ENCODE measurements around the gene DMBX1. TPM values are rescaled to one million over a fixed set of nuclear protein-coding genes. Genes with fewer than 3 reads are reported as not detected.
A peak's percentile ranks its signal among the peaks of the same experiment; 100 is the strongest.

Gene DMBX1
- total RNA-seq, 4 donors from 2014 or later = not detected

DNA sequence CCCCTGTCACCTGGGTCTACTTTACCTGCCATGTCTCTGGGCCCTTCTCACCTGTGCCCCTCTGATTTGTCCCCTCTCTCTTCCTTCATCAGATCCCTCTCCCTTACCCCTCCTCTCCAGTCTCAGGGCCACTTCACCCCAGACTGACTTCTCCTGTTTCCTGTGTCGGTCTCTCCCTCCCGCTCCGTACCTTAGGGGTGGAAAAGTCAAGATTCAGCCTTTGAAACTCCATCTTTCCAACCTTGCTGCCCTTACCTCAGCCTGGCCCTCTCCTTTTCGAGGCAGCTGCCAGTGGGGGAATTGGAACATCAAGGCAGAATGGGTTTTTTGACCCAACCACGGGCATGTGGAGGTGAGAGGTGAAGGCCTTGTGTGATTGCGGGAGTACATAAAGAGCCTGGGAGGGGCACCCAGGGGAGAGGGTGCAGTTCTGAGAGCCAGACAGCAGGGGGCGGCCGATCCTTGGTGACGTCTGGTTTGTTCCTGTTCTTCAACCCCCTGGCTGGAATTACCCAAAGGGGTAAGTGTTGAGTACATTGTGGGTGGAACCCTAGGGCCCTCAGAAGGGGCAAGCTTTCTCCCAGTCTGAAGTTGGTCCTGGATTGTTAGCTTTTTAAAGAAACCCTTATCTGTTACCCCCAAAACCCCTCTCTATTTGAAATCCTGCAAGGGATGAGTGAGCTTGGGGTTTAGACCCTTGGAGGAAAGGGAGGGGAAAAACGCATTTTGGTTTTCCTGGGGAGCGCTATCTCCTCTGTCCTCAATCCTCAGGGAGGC, 12.3 kb upstream of the DMBX1 start:
- Histone ChIP-seq H3K9me3 (no peaks in the 10 kb centered on the region), H3K36me3 (no peaks in the 10 kb centered on the region), H3K27ac (no peak overlapping the region), H3K4me3 (replicated peaks in 1 of 3) (no peak overlapping the region), H3K4me1 (no peaks in the 10 kb centered on the region), H3K27me3 (no peaks in the 10 kb centered on the region)
- intact Hi-C loops (cut with DNase I) = loop anchor here (10.0 kb wide), 1 partner anchor 247 kb away; no protein-coding TSS in a partner anchor
- no peak for TF ChIP-seq POLR2A (IDR thresholded peaks at IDR 0.05)
- TF ChIP-seq, protein P1, sequence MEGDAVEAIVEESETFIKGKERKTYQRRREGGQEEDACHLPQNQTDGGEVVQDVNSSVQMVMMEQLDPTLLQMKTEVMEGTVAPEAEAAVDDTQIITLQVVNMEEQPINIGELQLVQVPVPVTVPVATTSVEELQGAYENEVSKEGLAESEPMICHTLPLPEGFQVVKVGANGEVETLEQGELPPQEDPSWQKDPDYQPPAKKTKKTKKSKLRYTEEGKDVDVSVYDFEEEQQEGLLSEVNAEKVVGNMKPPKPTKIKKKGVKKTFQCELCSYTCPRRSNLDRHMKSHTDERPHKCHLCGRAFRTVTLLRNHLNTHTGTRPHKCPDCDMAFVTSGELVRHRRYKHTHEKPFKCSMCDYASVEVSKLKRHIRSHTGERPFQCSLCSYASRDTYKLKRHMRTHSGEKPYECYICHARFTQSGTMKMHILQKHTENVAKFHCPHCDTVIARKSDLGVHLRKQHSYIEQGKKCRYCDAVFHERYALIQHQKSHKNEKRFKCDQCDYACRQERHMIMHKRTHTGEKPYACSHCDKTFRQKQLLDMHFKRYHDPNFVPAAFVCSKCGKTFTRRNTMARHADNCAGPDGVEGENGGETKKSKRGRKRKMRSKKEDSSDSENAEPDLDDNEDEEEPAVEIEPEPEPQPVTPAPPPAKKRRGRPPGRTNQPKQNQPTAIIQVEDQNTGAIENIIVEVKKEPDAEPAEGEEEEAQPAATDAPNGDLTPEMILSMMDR (IDR thresholded peaks at IDR 0.05) = peak; percentile 84 to 97 (median 92)
- peak; percentile 72 to 73 for DNase-seq
- WGBS, 2 donors = 32 to 36% methylated on average over 11 of the region's 11 CpGs

DNA sequence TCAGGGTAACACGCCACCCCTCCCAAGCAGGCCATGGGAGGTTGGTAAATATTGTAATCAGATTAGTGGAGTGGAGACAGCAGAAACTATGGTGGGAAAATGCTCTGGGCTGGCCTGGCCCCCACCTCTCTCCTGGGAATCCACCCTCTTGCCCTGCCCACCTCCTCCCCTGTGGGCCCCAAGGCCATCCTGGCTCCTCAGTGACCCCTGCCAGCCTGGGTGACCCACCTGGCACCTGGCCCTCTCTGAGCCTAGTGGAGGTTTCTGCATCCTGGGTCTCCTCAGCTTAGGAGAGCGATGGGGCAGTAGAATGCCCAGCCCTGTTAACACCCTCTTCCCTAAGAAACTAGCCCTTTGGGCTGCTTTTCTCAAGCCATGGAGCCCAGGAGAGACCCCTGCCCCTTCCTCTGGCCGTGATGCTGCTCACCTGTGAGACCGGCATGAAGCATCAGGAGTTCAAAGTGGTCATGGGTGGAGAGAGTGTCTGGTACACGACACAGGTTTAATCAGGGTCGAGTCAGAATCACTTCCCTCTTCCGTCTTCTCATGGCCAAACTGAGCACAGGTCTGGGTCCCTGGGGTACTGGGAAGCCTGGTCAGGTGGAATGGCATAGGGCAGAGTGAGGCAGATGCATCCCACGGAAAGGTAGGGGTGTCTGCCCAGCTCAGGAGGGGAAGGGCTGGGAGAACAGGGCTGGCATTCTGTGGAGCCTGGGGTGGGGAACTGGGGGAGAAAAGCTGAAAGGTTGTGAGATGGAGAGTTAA, 10.7 kb upstream of the DMBX1 start:
- DNase-seq = no peak
- 70 to 77% methylated on average over 8 of the region's 8 CpGs for WGBS, 2 donors
- Histone ChIP-seq H3K27me3 (no peaks in the 10 kb centered on the region), H3K36me3 (no peaks in the 10 kb centered on the region), H3K4me1 (no peaks in the 10 kb centered on the region), H3K9me3 (no peaks in the 10 kb centered on the region), H3K4me3 (replicated peaks in 1 of 3) (no peak overlapping the region), H3K27ac (no peak overlapping the region)
- TF ChIP-seq, protein P1 (IDR thresholded peaks at IDR 0.05) = no peak
- TF ChIP-seq POLR2A (IDR thresholded peaks at IDR 0.05) = no peak
- intact Hi-C loops (cut with DNase I) = loop anchor here (2.0 to 10.0 kb wide), 2 partner anchors 50 to 246 kb away; no protein-coding TSS in a partner anchor

DNA sequence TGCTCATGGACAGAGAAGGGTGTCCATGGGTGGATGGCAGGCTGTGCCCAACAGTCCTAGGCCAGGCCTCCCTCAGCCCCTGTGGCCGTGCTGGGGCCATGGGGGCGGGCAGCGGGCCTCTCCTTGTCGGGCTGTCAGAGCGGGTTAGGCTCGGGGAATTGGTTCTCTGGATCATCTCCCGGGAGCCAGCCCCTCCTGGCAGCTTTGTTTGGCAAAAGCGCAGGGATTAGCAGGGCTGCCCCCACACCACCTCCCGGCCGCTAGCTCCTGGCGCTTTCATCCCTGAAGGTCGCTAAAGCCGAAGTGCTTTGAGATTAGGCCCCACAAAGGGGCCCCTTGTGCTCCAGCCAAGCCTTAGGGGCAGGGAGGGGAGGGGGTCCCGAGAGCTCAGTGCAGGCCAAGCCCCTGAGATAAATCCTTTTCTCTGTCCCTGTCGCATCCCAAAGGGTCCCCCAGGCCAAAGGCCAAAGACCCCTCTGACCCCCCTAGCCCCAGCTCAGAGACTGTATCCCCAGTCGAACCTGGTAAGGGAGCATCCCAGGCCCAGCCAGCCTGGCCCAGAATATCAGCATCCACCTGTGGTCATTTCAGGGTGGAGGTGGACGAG, 9.8 kb upstream of the DMBX1 start:
- intact Hi-C loops (cut with DNase I) = loop anchor here (2.0 to 10.0 kb wide), 2 partner anchors 49 to 245 kb away; no protein-coding TSS in a partner anchor
- WGBS, 2 donors = 64 to 65% methylated on average over 10 to 12 of the region's 17 CpGs
- Histone ChIP-seq H3K27ac (no peak overlapping the region), H3K4me3 (replicated peaks in 1 of 3) (no peak overlapping the region), H3K9me3 (no peaks in the 10 kb centered on the region), H3K4me1 (no peaks in the 10 kb centered on the region), H3K27me3 (no peaks in the 10 kb centered on the region), H3K36me3 (no peaks in the 10 kb centered on the region)
- no peak for DNase-seq
- no peak for TF ChIP-seq POLR2A (IDR thresholded peaks at IDR 0.05)
- TF ChIP-seq, protein P1 (IDR thresholded peaks at IDR 0.05) = no peak

DNA sequence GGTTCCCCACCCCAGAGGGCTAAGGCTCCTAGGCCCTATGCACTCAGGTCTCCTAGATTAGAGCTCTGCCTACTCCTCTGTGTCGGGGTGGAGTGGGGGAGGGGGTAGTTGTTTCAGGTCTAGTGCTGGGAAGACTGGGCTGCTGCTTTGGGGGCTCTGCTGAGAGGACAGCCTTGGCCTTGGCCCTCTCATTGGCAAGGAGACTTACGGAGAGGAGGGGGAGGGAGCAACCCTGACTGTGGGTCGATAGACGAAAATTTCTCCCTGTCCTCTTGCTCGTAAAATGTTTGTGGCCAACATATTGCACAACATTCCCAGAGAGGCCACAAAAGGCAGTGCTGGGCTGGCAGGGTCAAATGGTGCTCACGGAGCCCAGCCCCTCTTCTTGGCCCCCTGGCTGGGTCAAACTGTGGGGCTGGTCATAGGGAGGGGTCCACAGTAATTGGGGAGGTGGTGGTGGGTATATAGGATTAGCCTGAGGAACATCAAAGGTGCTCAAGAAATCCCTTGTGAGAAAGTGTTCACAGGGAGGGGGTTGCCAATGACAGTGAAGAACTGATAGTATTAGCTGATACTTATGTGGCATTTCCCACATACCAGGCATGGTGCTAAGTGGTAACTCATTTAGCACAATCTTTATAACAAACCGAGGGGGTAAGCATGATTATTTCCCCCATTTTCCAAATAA, 8.5 kb upstream of the DMBX1 start:
- intact Hi-C loops (cut with DNase I) = no loop called here
- WGBS, 2 donors = 35 to 47% methylated on average over 7 of the region's 7 CpGs
- no peak overlapping the region for H3K4me3 ChIP-seq (replicated peaks in 1 of 3)
- H3K27ac ChIP-seq = no peak overlapping the region
- no peak for TF ChIP-seq POLR2A (IDR thresholded peaks at IDR 0.05)
- TF ChIP-seq, protein P1 (IDR thresholded peaks at IDR 0.05) = no peak
- DNase-seq = no peak
- H3K4me1 ChIP-seq = peaks cover 0 to 4% of the 10 kb centered on the region in 2 donors
- H3K9me3 ChIP-seq = no peaks in the 10 kb centered on the region
- peaks cover 10% of the 10 kb centered on the region for H3K27me3 ChIP-seq
- no peaks in the 10 kb centered on the region for H3K36me3 ChIP-seq
